K562 (cell line): ENCODE data around the gene CBX8. TPM values are rescaled to one million over a fixed set of nuclear protein-coding genes. Genes with fewer than 3 reads are reported as not detected.
A peak's percentile ranks its signal among the peaks of the same experiment; 100 is the strongest.

Experiments
- ATAC-seq: fragments of 200-7000 bp; cut with Tn5 transposase; 3 replicates; pipeline ENCODE4 v1.9.1; 2020; ENCODE audit warnings: moderate library complexity
- BruUV-seq: library from RNA; stranded (reverse); fragments of 400-500 nt; replicated peaks from 2 replicates; lab custom pipeline; 2021; lab: Mats Ljungman, UMichigan
- CTCF ChIA-PET: fragments of 300-600 bp; formaldehyde crosslinking; extraction: SDS; loops from one replicate; lab custom pipeline; 2021; ENCODE audit warnings: low intra/inter-chr PET ratio; lab: Yijun Ruan, JAX
- POLR2A ChIA-PET: fragments of 300-600, 350-650 bp; sonication (Branson Sonifier 250); formaldehyde crosslinking; extraction: SDS; loops from one replicate; lab custom pipeline; 2021; ENCODE audit warnings: antibody characterized with exemption, inconsistent platforms; lab: Yijun Ruan, JAX
- DNase-seq, 4 experiments: peaks; one replicate each; pipeline versions ENCODE4 v3.0.0 to v3.0.0-alpha.2; 2011 to 2018; ENCODE audit warnings: low spot score in 3 of 4, mixed read lengths in 3 of 4; ENCODE audit errors: extremely low read depth in 1 of 4
- FAIRE-seq: peaks from 2 replicates; lab custom pipeline; 2011; peaks lifted over from hg19 to GRCh38; lab: Jason Lieb, UNC
- H2AFZ ChIP-seq: 2 replicates; pipeline ENCODE4 v1.6.0; 2011; ENCODE audit warnings: low read depth, low read length, control low read depth, inconsistent platforms
- H3K27ac ChIP-seq: fragments of 200-600 bp; 3 replicates; pipeline ENCODE4 v1.8.0; 2011; ENCODE audit warnings: low read depth, mild to moderate bottlenecking, control low read depth, inconsistent platforms, low read length, moderate library complexity, mixed read lengths; ENCODE audit errors: extremely low read depth
- H3K27me3 ChIP-seq, 2 experiments: fragments of 300-600 bp in 1 of 2; 2 replicates in 1 of 2; 3 replicates in 1 of 2; pipeline versions ENCODE4 v1.6.0 to v1.8.0; 2011; ENCODE audit warnings: inconsistent platforms in 2 of 2, low read length in 2 of 2, mild to moderate bottlenecking in 1 of 2, mixed read lengths in 1 of 2, moderate library complexity in 1 of 2; ENCODE audit not compliant: control insufficient read depth in 2 of 2, insufficient read depth in 2 of 2
- H3K36me3 ChIP-seq: fragments of 300-600 bp; 3 replicates; pipeline ENCODE4 v1.8.0; 2011; ENCODE audit warnings: mild to moderate bottlenecking, low read length, inconsistent platforms; ENCODE audit not compliant: control insufficient read depth, insufficient read depth
- H3K4me1 ChIP-seq, 2 experiments: fragments of 200-600 bp in 1 of 2; replicated peaks in 1 of 2; 2 replicates in 1 of 2; 3 replicates in 1 of 2; pipeline versions ENCODE4 v1.5.1 to v1.8.0; 2011; ENCODE audit warnings: inconsistent platforms in 2 of 2, low read length in 2 of 2, mild to moderate bottlenecking in 1 of 2, mixed read lengths in 1 of 2, moderate library complexity in 1 of 2; ENCODE audit not compliant: control insufficient read depth in 2 of 2, insufficient read depth in 2 of 2
- H3K4me2 ChIP-seq: 2 replicates; pipeline ENCODE4 v1.6.1; 2011; ENCODE audit warnings: low read length, control low read depth, inconsistent platforms, mixed read lengths; ENCODE audit not compliant: insufficient read depth
- H3K4me3 ChIP-seq: fragments of 200-600 bp; sonication (generic), shearing (Covaris generic); 2 replicates; pipeline ENCODE4 v1.5.1; 2016; ENCODE audit warnings: control low read depth, inconsistent platforms
- H3K79me2 ChIP-seq: fragments of 200-600 bp; 3 replicates; pipeline ENCODE4 v1.8.0; 2011; ENCODE audit warnings: low read length, inconsistent platforms; ENCODE audit not compliant: control insufficient read depth, insufficient read depth
- H3K9ac ChIP-seq, 2 experiments: 2 replicates each; pipeline versions ENCODE4 v1.6.0 to v1.6.1; 2011; ENCODE audit warnings: low read depth in 2 of 2, low read length in 2 of 2, control low read depth in 1 of 2, inconsistent platforms in 1 of 2, mild to moderate bottlenecking in 1 of 2, mixed read lengths in 1 of 2; ENCODE audit not compliant: insufficient read depth in 1 of 2
- H3K9me1 ChIP-seq: one replicate; pipeline ENCODE4 v1.6.0; 2011; ENCODE audit warnings: inconsistent platforms, mild to moderate bottlenecking, low read length, moderate library complexity; ENCODE audit not compliant: control insufficient read depth, insufficient read depth
- H3K9me3 ChIP-seq: replicated peaks from 2 replicates; pipeline ENCODE4 v1.5.1; 2011; ENCODE audit warnings: low read depth, low read length, inconsistent platforms; ENCODE audit not compliant: control insufficient read depth, insufficient read depth
- H4K20me1 ChIP-seq: replicated peaks from 2 replicates; pipeline ENCODE4 v1.6.1; 2011; ENCODE audit warnings: low read length, inconsistent platforms, mixed read lengths; ENCODE audit not compliant: control insufficient read depth, insufficient read depth
- HEY1 ChIP-seq: fragments of 250-450 bp; sonication (Bioruptor Pico); IDR thresholded peaks from 2 replicates; pipeline ENCODE4 v1.5.0; 2020; ENCODE audit warnings: mild to moderate bottlenecking, moderate library complexity, borderline replicate concordance
- MTA1 ChIP-seq: fragments of 450-650 bp; IDR thresholded peaks from 2 replicates; pipeline ENCODE4 v1.6.1; 2017; ENCODE audit warnings: borderline replicate concordance
- SRSF7 ChIP-seq: fragments of 200-400 bp; formaldehyde crosslinking; optimal IDR thresholded peaks from 2 replicates; pipeline ENCODE3; 2017; ENCODE audit warnings: mild to moderate bottlenecking, low read depth, low read length
- STAG1 ChIP-seq: sonication (generic); formaldehyde crosslinking; IDR thresholded peaks from 2 replicates; pipeline ENCODE4 v1.5.0; 2020; ENCODE audit warnings: missing genetic modification reagents, borderline replicate concordance
- ZNF263 ChIP-seq: sonication (generic); formaldehyde crosslinking; IDR thresholded peaks from 2 replicates; pipeline ENCODE4 v1.8.0; 2022; ENCODE audit warnings: mild to moderate bottlenecking, missing genetic modification reagents, borderline replicate concordance
- ZNF444 ChIP-seq: fragments of 250-450 bp; sonication (Bioruptor Pico); IDR thresholded peaks from 2 replicates; pipeline ENCODE4 v1.4.0; 2020; ENCODE audit warnings: mild to moderate bottlenecking, moderate library complexity
- WGBS: fragments of 100-300 bp; shearing (Covaris generic); methylation state at CpG from one replicate; pipeline ENCODE4 v1.1.6; 2016; ENCODE audit warnings: low coverage, mixed read lengths; ENCODE audit not compliant: insufficient coverage; ENCODE audit errors: missing lambda C conversion rate; 5-methylcytosine and 5-hydroxymethylcytosine counted together
- in situ Hi-C: fragments of 300-500 bp; cut with MboI; formaldehyde crosslinking; loops from 4 replicates; pipeline ENCODE4 v1.15.0; 2018; ENCODE audit warnings: inconsistent platforms, mixed read lengths
- intact Hi-C: fragments of 100-400 bp; cut with micrococcal nuclease; formaldehyde crosslinking; loops from 2 replicates; pipeline ENCODE4 v1.14.2; 2022
- polyA plus RNA-seq, 8 experiments: library from polyadenylated mRNA; depleted of rRNA in 4 of 8; stranded (reverse) in 5 of 8; unstranded in 3 of 8; fragments of >200 nt; fragmentation: Nextera tagmentation in 2 of 8; fragmentation: Illumina TruSeq in 1 of 8; extraction: Ambion mirVana in 2 of 8; extraction: Trizol in 1 of 8; gene quantifications; 2 replicates each; pipeline versions ENCODE4 v1.2.1 to v1.2.3, GENCODE V29; 2011 to 2014; ENCODE audit warnings: inconsistent platforms in 1 of 8, missing spikeins in 1 of 8
- total RNA-seq, 7 experiments: library from RNA; depleted of rRNA in 6 of 7; stranded (reverse); fragments of >200 nt in 6 of 7; fragmentation: Illumina TruSeq in 2 of 7; extraction: Trizol in 2 of 7; gene quantifications; 2 replicates each; pipeline versions ENCODE4 v1.2.1 to v1.2.3, GENCODE V29; 2011 to 2021; ENCODE audit warnings: low replicate concordance in 1 of 7

CBX8 gene
- total and polyA plus RNA-seq, 9 of the 15 experiments (the other 6 are each of a cell fraction or from before 2014, with no cell fraction given) = 0.08 to 11.9 (median 2.6) TPM

DNA sequence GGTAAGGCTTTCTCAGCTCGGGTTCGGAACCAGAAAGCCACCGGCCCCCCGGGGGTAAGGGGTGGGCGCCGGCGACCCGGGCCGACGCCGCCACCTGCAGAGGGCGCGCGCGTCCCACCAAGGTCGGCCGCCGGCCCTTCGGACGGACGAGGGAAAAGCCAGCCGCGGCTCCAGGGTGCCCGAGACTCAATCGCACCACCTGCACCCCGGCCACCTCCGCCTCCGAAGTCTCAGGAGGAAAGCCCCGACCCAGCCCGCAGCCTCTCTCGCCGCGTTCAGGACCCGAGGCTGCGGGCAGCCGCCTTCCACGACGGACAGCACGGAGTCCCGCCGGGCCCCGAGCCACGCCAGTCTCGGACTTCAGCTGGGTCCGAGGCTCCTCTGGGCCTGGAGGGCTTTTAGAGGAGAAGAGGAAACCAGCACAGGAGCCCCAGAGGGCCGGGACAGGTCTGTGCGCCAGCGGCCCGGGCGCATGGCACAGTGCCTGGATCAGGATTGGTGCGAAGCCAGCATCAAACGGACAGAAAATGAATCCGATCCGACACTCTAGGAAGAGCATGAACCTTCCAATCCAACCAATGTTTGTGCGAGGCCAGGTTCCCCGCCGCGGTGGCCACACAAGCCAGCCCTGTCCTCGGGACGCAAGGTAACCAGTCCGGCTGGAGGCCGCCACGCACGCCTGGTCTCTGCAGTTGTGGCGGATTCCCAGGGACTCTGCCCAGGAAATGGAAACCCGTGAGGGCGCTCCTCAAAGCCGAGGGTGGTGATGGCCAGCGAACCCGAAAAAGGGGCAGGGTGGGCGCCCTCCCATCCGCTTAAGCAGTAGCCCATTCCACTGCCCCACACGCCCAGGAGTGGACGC lies 6.7 kb downstream of the CBX8 start (continued):
- TF ChIP-seq HEY1 (no peak), SRSF7 (no peak), MTA1 (no peak)

DNA sequence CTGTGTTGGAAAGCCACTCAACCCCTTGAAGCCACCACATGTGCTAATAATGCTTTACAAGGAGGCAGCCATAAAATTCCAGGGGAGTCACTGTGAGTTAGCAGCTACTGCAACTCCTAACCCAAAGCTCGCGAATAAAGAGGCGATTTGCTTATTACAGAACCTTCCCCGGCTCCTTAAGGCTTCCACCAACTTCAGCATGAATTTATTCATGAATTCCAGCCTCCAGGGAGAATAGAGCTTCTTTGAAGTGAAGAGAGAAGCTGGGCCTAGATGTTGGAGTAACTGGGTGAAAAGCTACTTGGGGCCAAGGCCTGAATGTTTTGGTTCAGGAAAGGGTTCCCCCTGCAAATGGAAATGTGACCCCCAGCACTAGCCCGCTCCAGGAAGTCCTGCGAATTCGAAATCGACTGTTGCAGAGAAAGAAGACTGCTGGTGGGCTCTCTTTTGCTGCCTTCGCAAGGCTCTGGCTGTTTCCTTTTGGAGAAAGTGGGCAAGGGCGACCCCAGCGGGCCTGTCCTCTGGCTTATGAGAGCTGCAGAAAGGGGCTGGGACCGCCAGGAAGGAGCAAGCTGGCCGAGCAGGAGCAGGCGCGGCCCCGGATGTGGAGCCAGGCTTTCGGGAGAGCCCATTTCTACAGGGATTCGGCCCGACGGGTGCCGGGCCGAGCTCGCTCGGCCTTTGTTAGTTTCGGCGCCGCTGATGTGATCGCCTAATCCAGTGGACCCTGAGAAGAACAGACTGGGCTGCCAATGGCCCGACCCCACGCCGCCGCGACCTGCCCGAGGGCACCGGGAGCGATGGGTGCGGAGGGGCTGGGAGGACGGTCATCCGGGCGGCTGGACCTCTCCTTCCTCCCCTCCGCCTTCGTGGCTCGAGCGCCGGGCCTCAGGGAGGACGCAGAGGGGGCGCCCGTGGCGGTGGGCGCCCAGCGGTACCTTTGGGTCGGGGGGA lies 7.6 kb downstream of the CBX8 start:
- Histone ChIP-seq H3K9me3 (no peaks in the 10 kb centered on the region), H3K27ac (no peak overlapping the region), H3K27me3 (no peaks in the 10 kb centered on the region), H3K9me1 (no peaks in the 10 kb centered on the region), H4K20me1 (no peaks in the 10 kb centered on the region), H3K4me1 (peaks cover 3 to 42% of the 10 kb centered on the region in 2 experiments; a peak in 4 of 5 replicates), H3K4me2 (peak overlapping the region; percentile 31; the same call in 1 of the 2 replicates), H3K79me2 (no peaks in the 10 kb centered on the region), H3K36me3 (peaks cover 16% of the 10 kb centered on the region; the same call in 1 of the 3 replicates), H3K4me3 (no peak overlapping the region), H3K9ac (peak overlapping the region in 1 of 2 experiments; percentile 69; a peak in 2 of 4 replicates), H2AFZ (peak overlapping the region; percentile 84; the same call in 1 of the 2 replicates)
- FAIRE-seq (no peak), DNase-seq (no peak), ATAC-seq (peak; percentile 43)
- no TSS peak for BruUV-seq
- in situ Hi-C loops = no loop called here
- intact Hi-C loops = loop anchor here (5.0 kb wide), 1 partner anchor 42 kb away; no protein-coding TSS in a partner anchor
- WGBS = 45% methylated on average over 39 of the region's 52 CpGs
- ChIA-PET POLR2A (interaction anchor here (0.5 to 1.8 kb wide), 5 partner anchors 9 to 48 kb away, joined by 3 to 10 read pairs (median 3); partner anchors contain the start of gene CBX2), CTCF (interaction anchor here (0.6 to 2.3 kb wide), 7 partner anchors 9 to 181 kb away, joined by 3 to 18 read pairs (median 5); no protein-coding TSS in a partner anchor)
- no peak for TF ChIP-seq STAG1 (CRISPR knock-in tag)
- TF ChIP-seq ZNF263 (CRISPR knock-in tag) = peak; percentile 47; the same call in 1 of the 2 replicates
- no peak for TF ChIP-seq ZNF444 (CRISPR knock-in tag)
